Activated CD4-positive, alpha-beta T cell treated with anti-CD3 and anti-CD28 coated beads, Interleukin-2, Interleukin-6, amounts not matched to agents 100 ng/mL and 50 ng/mL, durations not matched to agents 16 hours and 8 hours (primary cell): Measurements from ENCODE around the gene FMNL2.
A peak's percentile ranks its signal among the peaks of the same experiment; 100 is the strongest.

Source experiments
- DNase-seq: peaks from one replicate; pipeline ENCODE4 v3.0.0-alpha.2; 2020

The FMNL2 gene

GRCh38 chr2:152623775-152624174 is 288.8 kb downstream of the FMNL2 start:
- DNase-seq = no peak

GRCh38 chr2:152624805-152625204 is 289.8 kb downstream of the FMNL2 start:
- no peak for DNase-seq

GRCh38 chr2:152626911-152627339 is 292.0 kb downstream of the FMNL2 start:
- no peak for DNase-seq

GRCh38 chr2:152627351-152627957 is 292.5 kb downstream of the FMNL2 start:
- DNase-seq = peak; percentile 13

- DNase-seq = no peak
Measured at GRCh38 chr2:152629202-152629601, 294.2 kb downstream of the FMNL2 start.

GRCh38 chr2:152630466-152630865 is 295.5 kb downstream of the FMNL2 start:
- DNase-seq = no peak

GRCh38 chr2:152632736-152633135 is 297.8 kb downstream of the FMNL2 start:
- DNase-seq = no peak

- peak; percentile 77 for DNase-seq
Measured at GRCh38 chr2:152635635-152636298, 300.8 kb downstream of the FMNL2 start.

- DNase-seq = no peak
Measured at GRCh38 chr2:152637251-152637650, 302.3 kb downstream of the FMNL2 start.

- DNase-seq = no peak
Measured at GRCh38 chr2:152638056-152638455, 303.1 kb downstream of the FMNL2 start.

GRCh38 chr2:152638590-152638989 is 303.6 kb downstream of the FMNL2 start:
- no peak for DNase-seq

GRCh38 chr2:152644189-152644873 is 309.4 kb downstream of the FMNL2 start:
- no peak for DNase-seq

- no peak for DNase-seq
Measured at GRCh38 chr2:152646264-152646663, 311.3 kb downstream of the FMNL2 start.

GRCh38 chr2:152646775-152647174 is 311.8 kb downstream of the FMNL2 start:
- DNase-seq = no peak

- DNase-seq = no peak
Measured at GRCh38 chr2:152647552-152647951, 312.6 kb downstream of the FMNL2 start.

GRCh38 chr2:152648336-152648735 is 313.4 kb downstream of the FMNL2 start:
- no peak for DNase-seq

- no peak for DNase-seq
Measured at GRCh38 chr2:152649997-152650396, 315.0 kb downstream of the FMNL2 start.

GRCh38 chr2:152650768-152651371 is 315.9 kb downstream of the FMNL2 start:
- no peak for DNase-seq

GRCh38 chr2:152651834-152652233 is 316.9 kb downstream of the FMNL2 start:
- DNase-seq = no peak

- DNase-seq = no peak
Measured at GRCh38 chr2:152655880-152656279, 320.9 kb downstream of the FMNL2 start.

GRCh38 chr2:152657043-152657442 is 322.1 kb downstream of the FMNL2 start:
- no peak for DNase-seq

- DNase-seq = no peak
Measured at GRCh38 chr2:152658221-152658620, 323.2 kb downstream of the FMNL2 start.

- DNase-seq = no peak
Measured at GRCh38 chr2:152661076-152661475, 326.1 kb downstream of the FMNL2 start.

- DNase-seq = no peak
Measured at GRCh38 chr2:152664725-152665124, 329.8 kb downstream of the FMNL2 start.
